Thyroid gland (tissue), 4 donors: Measurements from ENCODE around the gene ANKMY1.

Source experiments
- CTCF ChIP-seq, 6 experiments: fragments of 200-600 bp in 3 of 6; fragments of 450-650 bp in 3 of 6; sonication (generic) in 3 of 6; IDR thresholded peaks; one replicate each; pipeline ENCODE4 v1.5.1; 2016 to 2019; ENCODE audit warnings: antibody characterized with exemption in 6 of 6, mild to moderate bottlenecking in 2 of 6, inconsistent platforms in 1 of 6, moderate library complexity in 1 of 6
- POLR2A ChIP-seq, 2 donors: fragments of 450-650 bp; IDR thresholded peaks; one replicate each; pipeline ENCODE4 v1.6.1; 2017; ENCODE audit warnings: antibody characterized with exemption in 2 of 2, mild to moderate bottlenecking in 2 of 2, moderate library complexity in 1 of 2

- no peak for TF ChIP-seq CTCF (IDR thresholded peaks at IDR 0.05)
- no peak for TF ChIP-seq POLR2A (IDR thresholded peaks at IDR 0.05)
These were observed 85.6 kb downstream of the ANKMY1 start for GRCh38 chr2:240472078-240472790.
